Left lung (tissue), 10 donors: Measurements from ENCODE around the gene SHH. TPM values are rescaled to one million over a fixed set of nuclear protein-coding genes. Genes with fewer than 3 reads are reported as not detected.

Experiments
- ATAC-seq: fragments of 200-7000 bp; cut with Tn5 transposase; one replicate; pipeline ENCODE4 v1.9.1; 2020; ENCODE audit warnings: moderate library complexity
- DNase-seq, 4 donors: peaks; one replicate each; pipeline ENCODE4 v3.0.0-alpha.2; 2013 to 2020
- H3K27ac ChIP-seq, 2 donors: fragments of 200-600 bp; sonication (generic) in 1 of 2; one replicate each; pipeline versions ENCODE4 v1.5.0 to v1.8.0; 2020 to 2021
- H3K27me3 ChIP-seq, 2 donors: fragments of 200-600 bp; sonication (generic) in 1 of 2; one replicate each; pipeline versions ENCODE4 v1.5.0 to v1.8.0; 2020 to 2021
- H3K36me3 ChIP-seq, 2 donors: fragments of 200-600 bp; sonication (generic) in 1 of 2; one replicate each; pipeline versions ENCODE4 v1.5.0 to v1.8.0; 2020 to 2021
- H3K4me1 ChIP-seq, 2 donors: fragments of 200-600 bp; one replicate each; pipeline ENCODE4 v1.8.0; 2021
- H3K4me3 ChIP-seq, 2 donors: fragments of 200-600 bp; sonication (generic) in 1 of 2; one replicate each; pipeline versions ENCODE4 v1.5.0 to v1.8.0; 2020 to 2021; ENCODE audit warnings: mild to moderate bottlenecking in 1 of 2
- H3K9me3 ChIP-seq, 2 donors: fragments of 200-600 bp; sonication (generic) in 1 of 2; one replicate each; pipeline versions ENCODE4 v1.5.0 to v1.8.0; 2020 to 2021
- intact Hi-C, 2 donors: fragments of 100-400 bp; cut with DNase I; formaldehyde crosslinking; loops; one replicate each; pipeline versions ENCODE4 v1.11.2 to v1.14.2; 2022
- polyA plus RNA-seq, 6 donors: library from polyadenylated mRNA; unstranded; fragments of 120-200 nt; gene quantifications; one replicate each; pipeline ENCODE4 v1.2.1, GENCODE V29; 2013; ENCODE audit not compliant: insufficient read length in 6 of 6
- total RNA-seq, 2 donors: library from RNA; stranded (reverse); fragmentation: NEBNext Ultra II Directional; extraction: Animal tissue kit (Norgen Biotek cat#: 25700); gene quantifications; one replicate each; pipeline ENCODE4 v1.2.1, GENCODE V29; 2021
- TF ChIP-seq, protein P1 (sequence below), 2 donors: fragments of 200-600 bp; sonication (generic) in 1 of 2; IDR thresholded peaks; one replicate each; pipeline versions ENCODE4 v1.5.0 to v1.8.0; 2021; ENCODE audit warnings: antibody characterized with exemption in 2 of 2
- donor health status: DM: no; HTN: yes; CAD: no.
- donor health status: DM: no; HTN: no; CAD: no.

The SHH gene
- total and polyA plus RNA-seq, 8 donors = 4.4 to 24.7 (median 15.4) TPM

DNA sequence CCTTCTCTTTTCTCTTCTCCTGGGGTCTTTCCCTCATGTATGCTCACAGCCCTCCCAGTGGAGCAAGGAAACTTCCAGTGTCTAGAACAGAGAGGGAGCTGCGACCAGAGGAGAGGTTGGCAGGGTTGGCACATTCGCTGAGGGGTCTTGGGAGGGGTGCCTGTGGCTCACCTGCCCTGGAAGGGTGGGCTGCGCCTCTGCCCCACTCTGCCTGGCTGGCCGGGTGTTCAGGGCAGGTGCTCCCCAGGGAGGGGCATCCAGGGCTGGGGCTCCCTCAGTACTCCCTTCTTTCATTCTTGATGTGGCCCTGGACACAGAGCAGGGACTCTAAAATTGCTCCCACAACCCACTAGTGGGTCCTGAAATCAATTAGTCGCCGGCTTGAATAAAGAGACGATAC is 16.9 kb downstream of the SHH start:
- no peaks in the 10 kb centered on the region for H3K36me3 ChIP-seq
- no peak overlapping the region for H3K27ac ChIP-seq
- DNase-seq (peak in 1 of 4 donors; percentile 56), ATAC-seq (no peak)
- TF ChIP-seq, protein P1, sequence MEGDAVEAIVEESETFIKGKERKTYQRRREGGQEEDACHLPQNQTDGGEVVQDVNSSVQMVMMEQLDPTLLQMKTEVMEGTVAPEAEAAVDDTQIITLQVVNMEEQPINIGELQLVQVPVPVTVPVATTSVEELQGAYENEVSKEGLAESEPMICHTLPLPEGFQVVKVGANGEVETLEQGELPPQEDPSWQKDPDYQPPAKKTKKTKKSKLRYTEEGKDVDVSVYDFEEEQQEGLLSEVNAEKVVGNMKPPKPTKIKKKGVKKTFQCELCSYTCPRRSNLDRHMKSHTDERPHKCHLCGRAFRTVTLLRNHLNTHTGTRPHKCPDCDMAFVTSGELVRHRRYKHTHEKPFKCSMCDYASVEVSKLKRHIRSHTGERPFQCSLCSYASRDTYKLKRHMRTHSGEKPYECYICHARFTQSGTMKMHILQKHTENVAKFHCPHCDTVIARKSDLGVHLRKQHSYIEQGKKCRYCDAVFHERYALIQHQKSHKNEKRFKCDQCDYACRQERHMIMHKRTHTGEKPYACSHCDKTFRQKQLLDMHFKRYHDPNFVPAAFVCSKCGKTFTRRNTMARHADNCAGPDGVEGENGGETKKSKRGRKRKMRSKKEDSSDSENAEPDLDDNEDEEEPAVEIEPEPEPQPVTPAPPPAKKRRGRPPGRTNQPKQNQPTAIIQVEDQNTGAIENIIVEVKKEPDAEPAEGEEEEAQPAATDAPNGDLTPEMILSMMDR (IDR thresholded peaks at IDR 0.05) = no peak
- H3K9me3 ChIP-seq = no peaks in the 10 kb centered on the region
- H3K27me3 ChIP-seq = peaks cover 0 to 54% of the 10 kb centered on the region in 2 donors
- peaks cover 0 to 7% of the 10 kb centered on the region in 2 donors for H3K4me1 ChIP-seq
- intact Hi-C loops = loop anchor here in 1 of 2 donors (10.0 kb wide), 1 partner anchor 1019 kb away; no protein-coding TSS in a partner anchor
- H3K4me3 ChIP-seq = no peak overlapping the region

DNA sequence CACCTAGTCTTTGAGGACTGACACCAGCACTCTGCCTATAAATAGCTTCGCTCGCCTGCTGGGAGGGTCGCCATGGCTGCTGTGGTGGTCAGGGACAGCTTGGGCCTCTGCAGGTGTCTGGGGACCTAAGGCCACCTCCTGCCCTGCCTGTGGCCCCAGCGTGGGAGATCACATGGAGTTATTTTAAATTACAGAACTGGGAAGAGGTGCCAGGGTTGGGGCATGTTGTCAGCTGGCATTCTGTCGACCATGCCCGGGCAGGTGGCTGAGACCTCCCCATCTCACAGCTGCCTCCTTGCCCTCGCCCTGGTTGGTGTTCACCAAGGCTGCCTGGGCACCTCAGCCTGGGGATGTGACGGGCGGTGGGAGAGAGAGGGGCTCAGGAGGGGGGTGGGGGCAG is 18.1 kb downstream of the SHH start:
- no peaks in the 10 kb centered on the region for H3K9me3 ChIP-seq
- H3K4me1 ChIP-seq = peaks cover 0 to 7% of the 10 kb centered on the region in 2 donors
- TF ChIP-seq, protein P1 (IDR thresholded peaks at IDR 0.05) = no peak
- peaks cover 0 to 44% of the 10 kb centered on the region in 2 donors for H3K27me3 ChIP-seq
- no peaks in the 10 kb centered on the region for H3K36me3 ChIP-seq
- H3K27ac ChIP-seq = no peak overlapping the region
- DNase-seq (peak in 1 of 4 donors; percentile 58), ATAC-seq (no peak)
- intact Hi-C loops = loop anchor here in 1 of 2 donors (10.0 kb wide), 1 partner anchor 1021 kb away; no protein-coding TSS in a partner anchor
- no peak overlapping the region for H3K4me3 ChIP-seq

DNA sequence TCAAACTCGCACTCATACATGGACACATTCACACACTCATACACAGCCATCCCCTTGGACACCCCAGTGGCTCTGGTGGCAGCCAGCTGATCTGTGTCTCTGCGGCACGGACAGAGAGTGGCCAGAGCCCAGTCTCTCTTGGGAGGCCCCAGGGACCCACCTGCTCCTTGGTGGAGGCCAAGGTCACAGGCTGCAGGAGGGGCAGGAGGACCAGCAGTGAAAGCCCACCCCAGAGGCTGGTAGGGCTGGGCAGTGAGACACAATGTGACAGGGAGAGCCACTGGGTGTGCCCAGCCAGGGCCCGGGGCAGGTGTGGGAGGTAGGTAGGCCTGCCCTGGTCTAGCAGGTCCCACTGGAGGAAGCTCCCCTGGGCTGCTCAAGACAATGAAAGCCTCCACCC is 18.5 kb downstream of the SHH start:
- peaks cover 0 to 7% of the 10 kb centered on the region in 2 donors for H3K4me1 ChIP-seq
- peaks cover 0 to 42% of the 10 kb centered on the region in 2 donors for H3K27me3 ChIP-seq
- no peaks in the 10 kb centered on the region for H3K36me3 ChIP-seq
- H3K27ac ChIP-seq = no peak overlapping the region
- H3K9me3 ChIP-seq = no peaks in the 10 kb centered on the region
- intact Hi-C loops = loop anchor here in 1 of 2 donors (10.0 kb wide), 1 partner anchor 1021 kb away; no protein-coding TSS in a partner anchor
- TF ChIP-seq, protein P1 (IDR thresholded peaks at IDR 0.05) = no peak
- ATAC-seq = no peak
- H3K4me3 ChIP-seq = no peak overlapping the region
- DNase-seq = peak in 1 of 4 donors; percentile 65

DNA sequence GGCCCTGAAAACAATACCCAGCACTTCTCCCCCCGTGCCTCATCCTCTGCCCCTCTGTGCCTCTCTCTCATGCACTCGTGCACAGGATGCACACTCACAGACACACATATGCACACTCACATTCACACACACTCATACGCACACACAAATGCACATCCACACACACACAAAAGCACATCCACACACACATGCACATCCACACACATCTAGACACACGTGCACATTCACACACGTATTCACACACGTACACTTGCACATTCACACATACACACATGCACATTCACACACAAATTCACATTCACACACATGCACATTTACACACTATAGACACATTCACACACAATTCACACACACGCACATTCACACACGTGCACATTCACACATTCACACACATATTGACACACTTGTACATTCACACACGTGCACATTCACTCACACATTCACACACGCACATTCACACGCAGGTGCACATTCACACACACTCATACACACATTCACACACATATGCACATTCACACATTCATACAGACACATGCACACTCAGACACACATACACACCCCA is 19.2 kb downstream of the SHH start:
- Histone ChIP-seq H3K36me3 (no peaks in the 10 kb centered on the region), H3K9me3 (no peaks in the 10 kb centered on the region), H3K4me3 (no peak overlapping the region), H3K27ac (no peak overlapping the region), H3K27me3 (peaks cover 0 to 38% of the 10 kb centered on the region in 2 donors), H3K4me1 (peaks cover 0 to 7% of the 10 kb centered on the region in 2 donors)
- DNase-seq = no peak
- intact Hi-C loops = loop anchor here in 1 of 2 donors (10.0 kb wide), 1 partner anchor 1022 kb away; no protein-coding TSS in a partner anchor
- ATAC-seq = no peak
- TF ChIP-seq, protein P1 (IDR thresholded peaks at IDR 0.05) = no peak

DNA sequence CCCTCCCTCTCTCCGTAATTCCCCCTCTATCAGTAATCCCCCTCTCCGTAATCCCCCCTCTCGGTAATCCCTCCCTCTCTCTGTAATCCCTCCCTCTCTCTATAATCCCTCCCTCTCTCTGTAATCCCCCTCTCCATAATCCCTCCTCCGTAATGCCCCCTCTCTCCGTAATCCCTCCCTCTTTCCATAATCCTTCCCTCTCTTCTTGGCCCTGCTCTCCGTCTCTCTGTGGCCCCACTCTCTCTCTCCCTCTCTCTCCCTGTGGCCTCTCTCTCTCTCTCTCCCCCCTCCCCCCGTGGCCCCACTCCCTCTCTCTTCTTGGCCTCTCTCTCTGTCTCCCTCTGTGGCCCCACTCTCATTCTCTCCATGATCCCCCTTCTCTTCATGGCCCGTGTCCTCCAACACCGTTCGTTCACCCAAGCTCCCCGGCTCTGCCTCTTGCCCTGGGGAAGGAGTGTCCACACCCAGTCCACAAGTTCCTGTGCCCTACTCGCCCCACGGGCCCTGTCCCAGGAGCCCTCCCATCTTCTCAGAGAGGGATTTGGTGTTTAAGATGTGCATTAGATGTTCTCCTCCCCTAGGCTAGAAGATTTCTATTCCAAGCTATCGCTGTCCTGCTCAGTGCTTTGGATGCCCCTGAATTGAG is 19.8 kb downstream of the SHH start:
- TF ChIP-seq, protein P1 (IDR thresholded peaks at IDR 0.05) = no peak
- ATAC-seq (no peak), DNase-seq (no peak)
- no peak overlapping the region for H3K27ac ChIP-seq
- H3K9me3 ChIP-seq = no peaks in the 10 kb centered on the region
- H3K4me1 ChIP-seq = peaks cover 0 to 10% of the 10 kb centered on the region in 2 donors
- H3K36me3 ChIP-seq = no peaks in the 10 kb centered on the region
- intact Hi-C loops = loop anchor here in 1 of 2 donors (10.0 kb wide), 1 partner anchor 1022 kb away; no protein-coding TSS in a partner anchor
- peaks cover 0 to 37% of the 10 kb centered on the region in 2 donors for H3K27me3 ChIP-seq
- H3K4me3 ChIP-seq = no peak overlapping the region
